PC-9 (cell line): ENCODE results near the gene NPVF. TPM values are rescaled to one million over a fixed set of nuclear protein-coding genes. Genes with fewer than 3 reads are reported as not detected.

Experiments
- BruUV-seq: library from RNA; stranded (reverse); fragments of 400-500 nt; replicated peaks from 2 replicates; lab custom pipeline; 2021; lab: Mats Ljungman, UMichigan
- CTCF ChIA-PET: fragments of 300-600 bp; sonication (Branson Sonifier 250); formaldehyde crosslinking; loops from one replicate; lab custom pipeline; 2022; ENCODE audit warnings: antibody characterized with exemption; lab: Charles Lee
- POLR2A ChIA-PET: fragments of 300-600 bp; sonication (Branson Sonifier 250); formaldehyde crosslinking; loops from one replicate; lab custom pipeline; 2022; ENCODE audit warnings: antibody characterized with exemption; ENCODE audit not compliant: unreplicated experiment; lab: Charles Lee
- DNase-seq, 2 experiments: peaks; one replicate each; pipeline versions ENCODE4 v3.0.0 to v3.0.0-alpha.2; 2015 to 2022; ENCODE audit warnings: mixed read lengths in 1 of 2
- H2AFZ ChIP-seq: fragments of 200-600 bp; sonication (generic); 2 replicates; pipeline ENCODE4 v1.8.1; 2017; ENCODE audit warnings: antibody characterized with exemption
- H3F3A ChIP-seq: fragments of 200-600 bp; sonication (generic); 2 replicates; pipeline ENCODE4 v1.8.1; 2017; ENCODE audit warnings: antibody characterized with exemption, mild to moderate bottlenecking, low read depth; ENCODE audit not compliant: insufficient read depth
- H3K27ac ChIP-seq: fragments of 200-600 bp; sonication (generic); 2 replicates; pipeline ENCODE4 v1.6.1; 2016; ENCODE audit warnings: mixed run types
- H3K27me3 ChIP-seq: fragments of 200-600 bp; sonication (generic); 2 replicates; pipeline ENCODE4 v1.6.1; 2016; ENCODE audit warnings: low read depth, mixed run types; ENCODE audit not compliant: insufficient read depth
- H3K36me3 ChIP-seq: fragments of 200-600 bp; sonication (generic); 2 replicates; pipeline ENCODE4 v1.6.1; 2016; ENCODE audit warnings: low read depth, mixed run types
- H3K4me1 ChIP-seq: fragments of 200-600 bp; sonication (generic); replicated peaks from 2 replicates; pipeline ENCODE4 v1.6.1; 2016; ENCODE audit warnings: mixed run types; ENCODE audit not compliant: insufficient read depth
- H3K4me2 ChIP-seq: fragments of 200-600 bp; sonication (generic); 2 replicates; pipeline ENCODE4 v1.6.1; 2017; ENCODE audit warnings: mixed run types
- H3K4me3 ChIP-seq: fragments of 200-600 bp; sonication (generic); 2 replicates; pipeline ENCODE4 v1.6.1; 2016; ENCODE audit warnings: mixed run types
- H3K79me2 ChIP-seq: fragments of 200-600 bp; sonication (generic); 2 replicates; pipeline ENCODE4 v1.6.1; 2017; ENCODE audit warnings: low read depth, mixed run types
- H3K9me2 ChIP-seq: fragments of 200-600 bp; sonication (generic); 2 replicates; pipeline ENCODE4 v1.8.1; 2017; ENCODE audit warnings: mild to moderate bottlenecking; ENCODE audit not compliant: insufficient read depth
- H3K9me3 ChIP-seq: fragments of 200-600 bp; sonication (generic); 2 replicates; pipeline ENCODE4 v1.8.1; 2016; ENCODE audit warnings: low read depth; ENCODE audit not compliant: insufficient read depth
- H4K20me1 ChIP-seq: fragments of 200-600 bp; sonication (generic); 2 replicates; pipeline ENCODE4 v1.8.1; 2017; ENCODE audit not compliant: insufficient read depth
- EZH2 ChIP-seq: fragments of 200-600 bp; sonication (generic); IDR thresholded peaks from 2 replicates; pipeline ENCODE4 v1.8.0; 2017; ENCODE audit warnings: antibody characterized with exemption, low read depth
- intact Hi-C: fragments of 100-400 bp; cut with micrococcal nuclease; formaldehyde crosslinking; loops from one replicate; pipeline ENCODE4 v1.10.0; 2022; ENCODE audit not compliant: unreplicated experiment
- total RNA-seq: library from RNA; stranded (reverse); gene quantifications from 2 replicates; pipeline ENCODE4 v1.2.3, GENCODE V29; 2021
- TF ChIP-seq, protein P1 (sequence below): fragments of 200-600 bp; sonication (generic); conservative IDR thresholded peaks from 2 replicates; pipeline ENCODE4 v1.6.1; 2017; ENCODE audit warnings: mixed run types, antibody characterized with exemption, mild to moderate bottlenecking, moderate library complexity

Gene NPVF
- total RNA-seq, 1 experiment from 2014 or later, result not detected

DNA sequence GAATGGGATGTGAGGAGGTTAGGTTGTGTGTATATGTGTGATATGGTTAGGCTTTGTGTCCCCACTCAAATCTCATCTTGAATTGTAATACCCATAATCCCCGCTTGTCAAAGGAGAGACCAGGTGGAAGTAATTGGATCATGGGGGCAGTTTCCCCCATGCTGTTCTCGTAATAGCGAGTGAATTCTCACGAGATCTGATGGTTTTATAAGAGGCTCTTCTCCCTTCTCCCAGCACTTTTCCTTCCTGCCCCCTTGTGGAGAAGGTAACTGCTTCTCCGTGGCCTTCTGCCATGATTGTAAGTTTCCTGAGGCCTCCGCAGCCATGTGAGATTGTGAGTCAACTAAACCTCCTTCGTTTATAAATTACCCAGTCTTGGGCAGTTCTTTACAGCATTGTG is 47.3 kb downstream of the NPVF start:
- Histone ChIP-seq H3K4me3 (0 out of 2 replicates have a peak overlapping the region, but pooled peaks have one; percentile 3), H2AFZ (no peak overlapping the region), H3K27me3 (peaks cover 50% of the 10 kb centered on the region), H3K4me2 (no peak overlapping the region), H3K36me3 (no peaks in the 10 kb centered on the region), H3F3A (no peaks in the 10 kb centered on the region), H3K79me2 (no peaks in the 10 kb centered on the region), H3K27ac (no peak overlapping the region), H3K9me3 (no peaks in the 10 kb centered on the region), H4K20me1 (no peaks in the 10 kb centered on the region), H3K4me1 (no peaks in the 10 kb centered on the region), H3K9me2 (no peaks in the 10 kb centered on the region)
- intact Hi-C loops, result no loop called here
- ChIA-PET CTCF (interaction anchor here (0.6 to 0.7 kb wide), 3 partner anchors 200 to 1327 kb away, joined by 3 read pairs; no protein-coding TSS in a partner anchor), POLR2A (interaction anchor here (0.6 kb wide), 1 partner anchor 408 kb away, joined by 5 read pairs; no protein-coding TSS in a partner anchor)
- no peak for DNase-seq
- no TSS peak for BruUV-seq
- TF ChIP-seq EZH2, result no peak
- TF ChIP-seq, protein P1, sequence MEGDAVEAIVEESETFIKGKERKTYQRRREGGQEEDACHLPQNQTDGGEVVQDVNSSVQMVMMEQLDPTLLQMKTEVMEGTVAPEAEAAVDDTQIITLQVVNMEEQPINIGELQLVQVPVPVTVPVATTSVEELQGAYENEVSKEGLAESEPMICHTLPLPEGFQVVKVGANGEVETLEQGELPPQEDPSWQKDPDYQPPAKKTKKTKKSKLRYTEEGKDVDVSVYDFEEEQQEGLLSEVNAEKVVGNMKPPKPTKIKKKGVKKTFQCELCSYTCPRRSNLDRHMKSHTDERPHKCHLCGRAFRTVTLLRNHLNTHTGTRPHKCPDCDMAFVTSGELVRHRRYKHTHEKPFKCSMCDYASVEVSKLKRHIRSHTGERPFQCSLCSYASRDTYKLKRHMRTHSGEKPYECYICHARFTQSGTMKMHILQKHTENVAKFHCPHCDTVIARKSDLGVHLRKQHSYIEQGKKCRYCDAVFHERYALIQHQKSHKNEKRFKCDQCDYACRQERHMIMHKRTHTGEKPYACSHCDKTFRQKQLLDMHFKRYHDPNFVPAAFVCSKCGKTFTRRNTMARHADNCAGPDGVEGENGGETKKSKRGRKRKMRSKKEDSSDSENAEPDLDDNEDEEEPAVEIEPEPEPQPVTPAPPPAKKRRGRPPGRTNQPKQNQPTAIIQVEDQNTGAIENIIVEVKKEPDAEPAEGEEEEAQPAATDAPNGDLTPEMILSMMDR, result no peak

DNA sequence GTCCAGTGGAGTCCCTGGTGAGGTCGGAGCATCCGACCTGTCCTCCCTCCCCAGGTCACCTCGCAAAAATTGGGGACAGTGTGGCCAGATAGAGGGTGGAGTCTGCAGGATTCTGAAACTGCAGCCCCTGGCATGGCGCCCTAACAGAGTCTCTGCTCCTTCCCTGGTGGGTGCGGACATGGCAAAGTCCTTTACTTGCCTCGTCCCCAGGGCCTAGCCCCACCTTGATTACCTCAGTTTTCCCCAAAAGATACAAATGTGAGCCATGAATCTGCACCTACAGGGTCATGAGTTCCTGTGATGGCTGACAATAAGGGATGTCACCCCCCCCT is 47.7 kb downstream of the NPVF start:
- CTCF ChIA-PET, result interaction anchor here (0.6 to 0.7 kb wide), 3 partner anchors 199 to 1327 kb away, joined by 3 read pairs; no protein-coding TSS in a partner anchor
- no peak for DNase-seq
- peak overlapping the region; percentile 3; the same call in 1 of the 2 replicates for H3K4me3 ChIP-seq
- no peak overlapping the region for H2AFZ ChIP-seq
- H3K9me3 ChIP-seq, result no peaks in the 10 kb centered on the region
- POLR2A ChIA-PET, result interaction anchor here (0.6 kb wide), 1 partner anchor 409 kb away, joined by 5 read pairs; no protein-coding TSS in a partner anchor
- intact Hi-C loops, result no loop called here
- no peak overlapping the region for H3K27ac ChIP-seq
- peaks cover 52% of the 10 kb centered on the region for H3K27me3 ChIP-seq
- BruUV-seq, result no TSS peak
- no peaks in the 10 kb centered on the region for H3K9me2 ChIP-seq
- no peaks in the 10 kb centered on the region for H3K79me2 ChIP-seq
- H3F3A ChIP-seq, result no peaks in the 10 kb centered on the region
- no peaks in the 10 kb centered on the region for H4K20me1 ChIP-seq
- H3K4me1 ChIP-seq, result no peaks in the 10 kb centered on the region
- peak overlapping the region; percentile 35 for H3K4me2 ChIP-seq
- TF ChIP-seq, protein P1, result peak; percentile 13
- TF ChIP-seq EZH2, result no peak
- no peaks in the 10 kb centered on the region for H3K36me3 ChIP-seq

GRCh38 chr7:25179771-25180591 is 48.3 kb downstream of the NPVF start:
- POLR2A ChIA-PET, result interaction anchor here (0.6 kb wide), 1 partner anchor 409 kb away, joined by 5 read pairs; no protein-coding TSS in a partner anchor
- CTCF ChIA-PET, result interaction anchor here (0.6 to 0.7 kb wide), 3 partner anchors 199 to 1326 kb away, joined by 3 read pairs; no protein-coding TSS in a partner anchor
- intact Hi-C loops, result no loop called here
- H3K9me3 ChIP-seq, result no peaks in the 10 kb centered on the region
- no peak overlapping the region for H2AFZ ChIP-seq
- no peaks in the 10 kb centered on the region for H3K4me1 ChIP-seq
- no TSS peak for BruUV-seq
- no peaks in the 10 kb centered on the region for H4K20me1 ChIP-seq
- H3F3A ChIP-seq, result no peaks in the 10 kb centered on the region
- H3K36me3 ChIP-seq, result no peaks in the 10 kb centered on the region
- no peaks in the 10 kb centered on the region for H3K9me2 ChIP-seq
- peak overlapping the region; percentile 3; the same call in 1 of the 2 replicates for H3K4me3 ChIP-seq
- no peaks in the 10 kb centered on the region for H3K79me2 ChIP-seq
- no peak for TF ChIP-seq EZH2
- TF ChIP-seq, protein P1, result peak; percentile 68
- peak in 1 of 2 experiments; percentile 81 for DNase-seq
- no peak overlapping the region for H3K27ac ChIP-seq
- H3K4me2 ChIP-seq, result peak overlapping the region; percentile 35
- H3K27me3 ChIP-seq, result peaks cover 47% of the 10 kb centered on the region
